OCI-LY3 (cell line): Measurements from ENCODE around the gene SEMA5A.
"Not testable (repeated sequence)": the region's sequence is repeated elsewhere in the genome, so short reads cannot be mapped to it uniquely, and the experiment has no call there.

ENCODE experiments used
- H2AFZ ChIP-seq: fragments of 200-600, 300-600 bp; shearing (Covaris generic); 2 replicates; pipeline ENCODE4 v1.6.0; 2014; ENCODE audit warnings: antibody characterized with exemption, low read depth, low read length
- H3K27ac ChIP-seq: fragments of 200-600, 300-600 bp; sonication (generic); 2 replicates; pipeline ENCODE4 v1.5.1; 2014; ENCODE audit warnings: mild to moderate bottlenecking, low read length, moderate library complexity, mixed read lengths
- H3K27me3 ChIP-seq: fragments of 200-600, 300-600 bp; sonication (generic); 2 replicates; pipeline ENCODE4 v1.6.1; 2014; ENCODE audit warnings: low read depth, low read length, mixed read lengths
- H3K36me3 ChIP-seq: fragments of 200-600, 300-600 bp; sonication (generic); replicated peaks from 2 replicates; pipeline ENCODE3; 2014; ENCODE audit warnings: low read depth, low read length, mixed read lengths
- H3K4me1 ChIP-seq: fragments of 300-600, 200-600 bp; sonication (generic); 2 replicates; pipeline ENCODE4 v1.6.1; 2014; ENCODE audit warnings: low read length, mixed read lengths
- H3K4me2 ChIP-seq: fragments of 200-600, 300-600 bp; sonication (generic); 2 replicates; pipeline ENCODE4 v1.6.1; 2014; ENCODE audit warnings: low read length, mixed read lengths
- H3K4me3 ChIP-seq: fragments of 300-600, 200-600 bp; sonication (generic); 2 replicates; pipeline ENCODE4 v1.5.1; 2014; ENCODE audit warnings: antibody characterized with exemption, mild to moderate bottlenecking, low read length, moderate library complexity
- H3K79me2 ChIP-seq: fragments of 300-600, 200-600 bp; shearing (Covaris generic); 2 replicates; pipeline ENCODE4 v1.6.1; 2014; ENCODE audit warnings: mild to moderate bottlenecking, low read length, mixed read lengths
- H3K9ac ChIP-seq: fragments of 300-600, 200-600 bp; shearing (Covaris generic); 2 replicates; pipeline ENCODE4 v1.6.0; 2014; ENCODE audit warnings: mild to moderate bottlenecking, low read length, moderate library complexity
- H3K9me3 ChIP-seq: fragments of 200-600, 300-600 bp; shearing (Covaris generic); 2 replicates; pipeline ENCODE4 v1.6.1; 2014; ENCODE audit warnings: low read length, mixed read lengths; ENCODE audit not compliant: insufficient read depth
- H4K20me1 ChIP-seq: fragments of 200-600, 300-600 bp; sonication (generic); 2 replicates; pipeline ENCODE4 v1.6.1; 2016; ENCODE audit warnings: low read length, mixed read lengths; ENCODE audit not compliant: insufficient read depth
- CTCF ChIP-seq: fragments of 200-600, 300-600 bp; sonication (generic); IDR thresholded peaks from 2 replicates; pipeline ENCODE4 v1.5.1; 2014; ENCODE audit warnings: antibody characterized with exemption, low read length, low read depth
- EZH2phosphoT487 ChIP-seq: fragments of 200-600 bp; shearing (Covaris generic); IDR thresholded peaks from 2 replicates; pipeline ENCODE4 v1.6.1; 2018; ENCODE audit warnings: antibody characterized with exemption, mixed run types, low read depth

Gene SEMA5A

GRCh38 chr5:9358961-9359685 is 186.8 kb downstream of the SEMA5A start:
- H4K20me1 ChIP-seq, result no peaks in the 10 kb centered on the region
- H3K4me3 ChIP-seq, result no peak overlapping the region
- no peak overlapping the region for H3K9ac ChIP-seq
- H3K79me2 ChIP-seq, result no peaks in the 10 kb centered on the region
- no peaks in the 10 kb centered on the region for H3K27me3 ChIP-seq
- no peak overlapping the region for H3K4me2 ChIP-seq
- no peak overlapping the region for H3K27ac ChIP-seq
- no peaks in the 10 kb centered on the region for H3K4me1 ChIP-seq
- no peaks in the 10 kb centered on the region for H3K36me3 ChIP-seq
- no peak overlapping the region for H2AFZ ChIP-seq
- no peaks in the 10 kb centered on the region for H3K9me3 ChIP-seq
- no peak for TF ChIP-seq CTCF
- no peak for TF ChIP-seq EZH2phosphoT487

GRCh38 chr5:9356351-9356825 is 189.5 kb downstream of the SEMA5A start:
- H3K4me1 ChIP-seq, result no peaks in the 10 kb centered on the region
- H3K9me3 ChIP-seq, result no peaks in the 10 kb centered on the region
- no peak overlapping the region for H3K4me3 ChIP-seq
- H2AFZ ChIP-seq, result no peak overlapping the region
- H4K20me1 ChIP-seq, result no peaks in the 10 kb centered on the region
- no peak overlapping the region for H3K27ac ChIP-seq
- H3K27me3 ChIP-seq, result no peaks in the 10 kb centered on the region
- TF ChIP-seq EZH2phosphoT487, result no peak
- TF ChIP-seq CTCF, result no peak
- no peak overlapping the region for H3K9ac ChIP-seq
- H3K79me2 ChIP-seq, result no peaks in the 10 kb centered on the region
- H3K36me3 ChIP-seq, result no peaks in the 10 kb centered on the region
- no peak overlapping the region for H3K4me2 ChIP-seq

GRCh38 chr5:9354336-9355081 is 191.4 kb downstream of the SEMA5A start:
- Histone ChIP-seq H3K79me2 (no peaks in the 10 kb centered on the region), H3K27me3 (no peaks in the 10 kb centered on the region), H2AFZ (no peak overlapping the region), H3K27ac (no peak overlapping the region), H3K4me3 (no peak overlapping the region), H4K20me1 (no peaks in the 10 kb centered on the region), H3K9ac (no peak overlapping the region), H3K9me3 (no peaks in the 10 kb centered on the region), H3K4me1 (no peaks in the 10 kb centered on the region), H3K36me3 (no peaks in the 10 kb centered on the region), H3K4me2 (no peak overlapping the region)
- TF ChIP-seq EZH2phosphoT487 (no peak), CTCF (no peak)

GRCh38 chr5:9353048-9353447 is 192.8 kb downstream of the SEMA5A start:
- not testable (repeated sequence) for H3K9ac ChIP-seq, H3K27me3 ChIP-seq, H3K4me1 ChIP-seq, H4K20me1 ChIP-seq, H3K36me3 ChIP-seq, H2AFZ ChIP-seq, H3K27ac ChIP-seq, H3K4me3 ChIP-seq, H3K4me2 ChIP-seq, H3K9me3 ChIP-seq, H3K79me2 ChIP-seq
